LNCaP clone FGC (cell line): Measurements from ENCODE around the gene DCDC1.

Source experiments
- DNase-seq: peaks from one replicate; pipeline ENCODE4 v3.0.0-alpha.2; 2011; ENCODE audit warnings: low read depth
- H3K4me3 ChIP-seq: 2 replicates; pipeline ENCODE4 v1.5.1; 2011; ENCODE audit warnings: mild to moderate bottlenecking, low read depth, low read length, control low read depth
- CTCF ChIP-seq: IDR thresholded peaks from 2 replicates; pipeline ENCODE4 v1.5.1; 2012; ENCODE audit warnings: mild to moderate bottlenecking; ENCODE audit not compliant: control insufficient read depth, insufficient read depth; ENCODE audit errors: extremely low read depth

DCDC1 gene

DNA sequence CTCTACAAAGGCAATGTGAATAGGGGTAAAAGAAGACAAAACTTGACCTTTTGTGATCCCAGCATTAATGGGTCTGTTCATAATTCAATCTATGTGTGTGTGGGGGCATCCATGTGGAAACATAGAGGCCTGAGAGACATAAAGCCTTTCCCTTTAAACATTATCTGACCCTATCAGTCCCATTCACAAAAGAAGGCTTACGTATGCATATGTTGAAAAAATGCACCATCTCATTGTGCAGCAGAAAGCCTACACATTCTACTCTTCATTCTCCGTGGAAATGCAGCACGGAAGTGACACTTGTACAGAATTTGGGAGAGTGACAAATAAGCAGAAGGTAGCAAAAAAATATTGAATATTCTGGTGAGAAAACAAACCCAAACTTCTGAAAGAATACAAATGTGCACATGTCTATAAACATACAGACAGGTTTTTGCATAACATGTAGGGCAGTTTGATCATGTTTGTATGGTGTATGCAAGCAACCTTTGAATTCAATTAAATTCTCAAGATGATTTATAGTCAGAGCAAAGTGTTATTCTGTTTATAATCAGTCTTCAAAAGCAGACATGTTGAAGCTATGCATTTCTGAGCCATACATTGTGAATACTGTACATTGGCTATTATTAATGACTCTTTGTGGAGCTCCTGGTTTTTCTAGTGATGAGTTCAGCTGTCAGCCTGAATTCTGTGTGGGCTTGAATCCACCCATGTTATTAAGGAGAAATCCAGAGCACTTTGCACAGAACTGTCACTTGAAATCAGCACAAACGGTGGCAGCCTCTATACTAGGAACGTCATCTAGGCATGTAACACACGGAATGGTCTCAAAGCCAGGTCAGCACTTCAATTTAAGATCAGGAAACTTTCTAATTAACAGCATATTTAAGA, 236.8 kb downstream of the DCDC1 start:
- TF ChIP-seq CTCF: no peak
- no peak overlapping the region for H3K4me3 ChIP-seq

GRCh38 chr11:31131760-31132159, 237.8 kb downstream of the DCDC1 start:
- TF ChIP-seq CTCF: no peak
- no peak for DNase-seq
- H3K4me3 ChIP-seq: no peak overlapping the region

More for the DNA sequence above, 236.8 kb downstream of the DCDC1 start:
- DNase-seq: no peak

- H3K4me3 ChIP-seq: no peak overlapping the region
- no peak for DNase-seq
- no peak for TF ChIP-seq CTCF
These were observed 242.2 kb downstream of the DCDC1 start for GRCh38 chr11:31127290-31127689.

DNA sequence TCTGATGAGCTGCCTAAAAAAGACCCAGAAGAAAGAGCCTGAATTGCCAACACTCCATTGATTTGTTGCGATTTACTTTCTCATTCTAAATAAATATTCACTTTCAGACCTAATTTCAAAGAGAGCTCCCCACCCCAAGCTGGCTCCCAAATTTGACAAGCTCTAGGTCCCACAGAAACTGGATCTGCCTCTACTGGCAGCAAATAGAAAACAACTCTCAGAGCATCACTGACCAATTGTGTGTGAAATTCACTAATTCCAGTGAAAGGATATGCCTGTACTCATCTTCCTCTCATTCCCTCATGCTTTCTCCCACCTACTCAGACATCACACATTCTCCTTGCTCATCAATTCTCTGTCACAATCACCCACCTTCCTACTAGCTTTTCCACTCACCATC, 249.1 kb downstream of the DCDC1 start:
- no peak for DNase-seq
- no peak for TF ChIP-seq CTCF
- H3K4me3 ChIP-seq: no peak overlapping the region

DNA sequence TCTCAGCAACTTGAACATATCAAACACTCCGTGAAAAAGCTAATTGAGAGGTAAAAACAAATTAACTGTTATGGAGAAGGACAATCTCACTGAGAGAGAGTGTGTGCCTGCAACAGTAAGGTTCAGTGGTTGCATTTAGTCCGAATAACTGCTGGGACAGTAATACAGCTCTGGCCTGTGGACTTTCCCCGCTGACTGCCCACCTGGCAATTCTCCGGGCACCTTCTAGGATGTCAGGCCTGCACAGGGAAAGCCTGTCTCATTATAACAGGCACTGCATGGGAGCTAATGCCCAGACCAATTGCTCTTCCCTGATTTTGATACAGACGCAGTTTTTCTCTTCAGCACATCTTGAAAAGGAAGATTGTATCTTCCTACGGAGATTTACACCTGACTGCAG, 251.0 kb downstream of the DCDC1 start:
- no peak for DNase-seq
- no peak for TF ChIP-seq CTCF

DNA sequence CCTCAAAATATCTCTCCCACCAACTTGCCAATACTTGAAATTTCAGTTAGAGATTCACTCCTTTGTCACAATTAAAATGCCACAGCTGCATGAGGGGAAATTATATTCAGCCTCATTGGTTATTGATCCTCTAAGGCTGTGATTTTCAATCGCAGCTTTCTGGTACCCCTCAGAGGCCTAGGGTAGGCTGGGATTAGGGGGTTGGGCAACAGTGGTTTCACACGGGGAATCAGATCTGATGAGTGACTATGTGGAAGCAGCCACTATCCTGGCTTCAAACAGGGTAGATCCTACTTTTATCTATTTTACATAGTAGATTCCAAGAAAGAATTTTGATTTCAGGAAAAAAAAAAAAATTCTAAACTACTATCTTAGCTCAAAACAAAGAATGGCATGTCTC, 252.5 kb downstream of the DCDC1 start:
- no peak for DNase-seq
- H3K4me3 ChIP-seq: no peak overlapping the region
- TF ChIP-seq CTCF: no peak

More for the DNA sequence above, 251.0 kb downstream of the DCDC1 start:
- H3K4me3 ChIP-seq: no peak overlapping the region

DNA sequence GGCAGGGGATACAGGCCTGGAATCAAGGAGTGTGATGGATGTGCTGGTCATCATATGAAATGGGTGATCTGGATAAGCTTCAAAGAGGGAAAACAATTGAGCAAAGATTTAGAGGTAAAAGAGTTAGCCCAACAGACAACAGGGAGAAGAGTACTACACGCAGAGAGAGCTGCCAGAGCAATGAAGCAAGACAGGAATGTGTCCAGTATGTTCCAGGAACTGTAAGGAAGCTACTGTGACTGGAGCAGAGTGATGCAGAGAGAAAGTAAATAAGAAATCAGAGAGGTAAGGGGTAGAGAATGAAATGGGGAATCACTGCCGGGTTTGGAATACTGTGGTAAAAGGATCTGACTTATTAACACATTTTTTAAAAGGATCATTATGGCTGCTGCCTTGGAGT, 255.1 kb downstream of the DCDC1 start:
- H3K4me3 ChIP-seq: no peak overlapping the region
- peak; percentile 2 for DNase-seq
- TF ChIP-seq CTCF: no peak
